ENCODE results near the gene TUBGCP6.

Gene TUBGCP6

DNA sequence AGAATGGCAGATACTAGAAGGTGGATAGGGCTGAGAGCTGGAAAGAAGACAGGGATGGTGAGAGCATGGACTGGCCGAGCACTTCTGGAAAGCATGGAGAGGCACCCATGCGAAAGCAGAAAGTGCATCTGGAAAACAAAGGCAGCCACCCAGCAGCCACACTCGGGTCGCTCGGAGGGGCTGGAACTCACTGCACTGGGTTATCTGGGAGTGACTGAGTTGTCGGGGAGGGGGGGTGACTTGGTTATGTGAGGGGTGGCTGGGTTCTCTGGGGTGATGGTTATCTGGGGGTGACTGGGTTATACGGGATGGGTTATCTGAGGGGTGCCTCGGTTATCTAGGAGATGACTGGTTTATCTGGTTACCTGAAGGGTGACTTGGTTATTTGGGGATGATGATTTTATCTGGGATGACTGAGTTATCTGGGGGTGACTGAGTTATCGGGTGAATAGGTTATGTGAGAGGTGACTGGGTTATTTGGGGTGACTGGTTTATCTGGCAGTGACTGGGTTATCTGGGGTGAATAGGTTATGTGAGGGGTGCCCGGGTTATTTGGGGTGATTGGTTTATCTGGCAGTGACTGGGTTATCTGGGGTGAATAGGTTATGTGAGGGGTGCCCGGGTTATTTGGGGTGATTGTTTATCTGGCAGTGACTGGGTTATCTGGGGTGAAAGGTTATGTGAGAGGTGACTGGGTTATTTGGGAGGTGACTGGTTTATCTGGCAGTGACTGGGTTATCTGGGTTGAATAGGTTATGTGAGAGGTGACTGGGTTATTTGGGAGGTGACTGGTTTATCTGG is 76.9 kb downstream of the TUBGCP6 start:
- TF ChIP-seq TAF1 (IDR thresholded peaks at IDR 0.05; ENCODE audit: low read depth, low read length) (no peak), POLR2A (IDR thresholded peaks at IDR 0.05; ENCODE audit: low read depth, low read length) (no peak), POLR2AphosphoS5 (IDR thresholded peaks at IDR 0.05; ENCODE audit: low read depth, low read length) (no peak), PAX5 (IDR thresholded peaks at IDR 0.05; ENCODE audit: insufficient read depth, low read length, severe bottlenecking) (no peak), SPI1 (IDR thresholded peaks at IDR 0.05; ENCODE audit: low read depth, low read length) (no peak), POU2F2 (IDR thresholded peaks at IDR 0.05; ENCODE audit: low read depth, low read length) (no peak)
- no peak for DNase-seq (ENCODE audit: insufficient read length, low spot score)
- FAIRE-seq: no peak
